Naive thymus-derived CD4-positive, alpha-beta T cell (primary cell): Measurements from ENCODE around the gene SH2D4B. TPM values are rescaled to one million over a fixed set of nuclear protein-coding genes. Genes with fewer than 3 reads are reported as not detected.

Experiments
- ATAC-seq: fragments of 150-1000 bp; cut with Tn5 transposase; 2 replicates; pipeline ENCODE4 v1.10.0; 2021; ENCODE audit warnings: mild to moderate bottlenecking, moderate library complexity
- CTCF ChIA-PET: fragments of 350-600 bp; sonication (Branson Sonifier 250); formaldehyde crosslinking; loops from one replicate; lab custom pipeline; 2021; ENCODE audit warnings: antibody characterized with exemption; lab: Charles Lee
- POLR2A ChIA-PET: fragments of 350-600 bp; sonication (Branson Sonifier 250); formaldehyde crosslinking; loops from one replicate; lab custom pipeline; 2021; ENCODE audit warnings: antibody characterized with exemption, inconsistent platforms; lab: Charles Lee
- DNase-seq, 9 donors: peaks; one replicate each; pipeline versions ENCODE4 v3.0.0 to v3.0.0-alpha.2; 2020 to 2022; ENCODE audit warnings: mixed read lengths in 1 of 9
- H3K27ac ChIP-seq: one replicate; pipeline ENCODE4 v1.7.0; 2013; ENCODE audit warnings: mild to moderate bottlenecking, low read depth, low read length, moderate library complexity
- H3K27me3 ChIP-seq, 2 donors: one replicate each; pipeline ENCODE4 v1.7.0; 2013; ENCODE audit warnings: low read length in 2 of 2, mild to moderate bottlenecking in 2 of 2, moderate library complexity in 2 of 2; ENCODE audit not compliant: control insufficient read depth in 2 of 2, insufficient read depth in 2 of 2
- H3K36me3 ChIP-seq, 3 experiments: 1 replicate in 2 of 3; 2 replicates in 1 of 3; pipeline ENCODE4 v1.7.0; 2013; ENCODE audit warnings: low read length in 3 of 3, mild to moderate bottlenecking in 3 of 3, moderate library complexity in 1 of 3; ENCODE audit not compliant: insufficient read depth in 3 of 3, control insufficient read depth in 2 of 3
- H3K4me1 ChIP-seq, 2 donors: one replicate each; pipeline ENCODE4 v1.7.0; 2013; ENCODE audit warnings: low read length in 2 of 2, mild to moderate bottlenecking in 2 of 2, moderate library complexity in 1 of 2; ENCODE audit not compliant: control insufficient read depth in 2 of 2, insufficient read depth in 2 of 2
- H3K4me3 ChIP-seq: 2 replicates; pipeline ENCODE4 v1.7.0; 2013; ENCODE audit warnings: mild to moderate bottlenecking, low read length
- H3K9me3 ChIP-seq, 3 experiments: 1 replicate in 2 of 3; 2 replicates in 1 of 3; pipeline ENCODE4 v1.7.0; 2013; ENCODE audit warnings: low read length in 3 of 3; ENCODE audit not compliant: control insufficient read depth in 2 of 3
- H3K27ac Mint-ChIP-seq, 9 donors: one replicate each; pipeline ENCODE4 v1.8.0; 2020 to 2022; ENCODE audit warnings: mixed read lengths in 9 of 9, mild to moderate bottlenecking in 8 of 9, moderate library complexity in 5 of 9, inconsistent platforms in 2 of 9
- H3K27me3 Mint-ChIP-seq, 5 donors: one replicate each; pipeline ENCODE4 v1.8.0; 2021 to 2022; ENCODE audit warnings: mixed read lengths in 5 of 5, mild to moderate bottlenecking in 1 of 5
- H3K36me3 Mint-ChIP-seq, 5 donors: one replicate each; pipeline ENCODE4 v1.8.0; 2020 to 2022; ENCODE audit warnings: mixed read lengths in 5 of 5, mild to moderate bottlenecking in 3 of 5, inconsistent platforms in 1 of 5
- H3K4me1 Mint-ChIP-seq, 7 donors: one replicate each; pipeline ENCODE4 v1.8.0; 2020 to 2022; ENCODE audit warnings: mixed read lengths in 7 of 7, mild to moderate bottlenecking in 3 of 7, inconsistent platforms in 1 of 7
- H3K4me3 Mint-ChIP-seq, 10 donors: one replicate each; pipeline ENCODE4 v1.8.0; 2020 to 2022; ENCODE audit warnings: mild to moderate bottlenecking in 10 of 10, mixed read lengths in 10 of 10, moderate library complexity in 6 of 10, inconsistent platforms in 2 of 10
- H3K9me3 Mint-ChIP-seq, 11 donors: one replicate each; pipeline ENCODE4 v1.8.0; 2020 to 2022; ENCODE audit warnings: mixed read lengths in 11 of 11, mild to moderate bottlenecking in 4 of 11, inconsistent platforms in 1 of 11, moderate library complexity in 1 of 11
- intact Hi-C, 2 donors: fragments of 100-400 bp; cut with micrococcal nuclease; formaldehyde crosslinking; loops; one replicate each; pipeline ENCODE4 v1.15.1; 2023
- polyA plus RNA-seq, 2 donors: library from polyadenylated mRNA; unstranded; fragments of 300-500 nt; fragmentation: Illumina TruSeq; gene quantifications; one replicate each; pipeline ENCODE4 v1.2.3, GENCODE V29; 2021
- total RNA-seq, 6 experiments: library from RNA in 5 of 6; stranded (reverse) in 5 of 6; gene quantifications; 1 replicate in 5 of 6; 2 replicates in 1 of 6; pipeline ENCODE4 v1.2.3 and lab custom pipeline; 2021 to 2026

Gene SH2D4B
- total and polyA plus RNA-seq, 7 experiments from 2014 or later: 0.10 to 0.51 (median 0.14) TPM; not detected in 2

GRCh38 chr10:80660266-80660665 lies 122.6 kb downstream of the SH2D4B start:
- H3K36me3 ChIP-seq: no peaks in the 10 kb centered on the region

GRCh38 chr10:80660736-80661135 lies 123.0 kb downstream of the SH2D4B start:
- DNase-seq (no peak), ATAC-seq (peak; percentile 77)
- Mint-ChIP-seq H3K4me3 (no peak overlapping the region), H3K36me3 (no peaks in the 10 kb centered on the region), H3K4me1 (peaks cover 4 to 10% (median 8%) of the 10 kb centered on the region in 7 donors), H3K27me3 (peaks cover 7 to 17% (median 15%) of the 10 kb centered on the region in 5 donors), H3K27ac (no peak overlapping the region), H3K9me3 (peaks cover 0 to 2% (median 0%) of the 10 kb centered on the region in 11 donors)
- POLR2A ChIA-PET: no interaction called here
- H3K4me3 ChIP-seq: no peak overlapping the region
- intact Hi-C loops: loop anchor here in 1 of 2 donors (10.0 kb wide), 1 partner anchor 106 kb away; no protein-coding TSS in a partner anchor
- CTCF ChIA-PET: no interaction called here
- H3K9me3 ChIP-seq: peaks cover 0 to 13% (median 8%) of the 10 kb centered on the region in 3 experiments
- H3K36me3 ChIP-seq: no peaks in the 10 kb centered on the region
- H3K4me1 ChIP-seq: peaks cover 4 to 5% of the 10 kb centered on the region in 2 donors
- no peak overlapping the region for H3K27ac ChIP-seq
- H3K27me3 ChIP-seq: peaks cover 0 to 6% of the 10 kb centered on the region in 2 donors

More at GRCh38 chr10:80660266-80660665, 122.6 kb downstream of the SH2D4B start:
- no peak for DNase-seq
- no peak overlapping the region for H3K4me3 ChIP-seq
- CTCF ChIA-PET: no interaction called here
- no peak overlapping the region for H3K4me3 Mint-ChIP-seq
- H3K36me3 Mint-ChIP-seq: no peaks in the 10 kb centered on the region
- peaks cover 4 to 5% of the 10 kb centered on the region in 2 donors for H3K4me1 ChIP-seq
- peaks cover 0 to 2% (median 0%) of the 10 kb centered on the region in 11 donors for H3K9me3 Mint-ChIP-seq
- H3K9me3 ChIP-seq: peaks cover 0 to 17% (median 11%) of the 10 kb centered on the region in 3 experiments
- ATAC-seq: no peak
- no peak overlapping the region for H3K27ac ChIP-seq
- H3K4me1 Mint-ChIP-seq: peaks cover 4 to 10% (median 8%) of the 10 kb centered on the region in 7 donors
- H3K27ac Mint-ChIP-seq: no peak overlapping the region
- POLR2A ChIA-PET: no interaction called here
- H3K27me3 Mint-ChIP-seq: peaks cover 7 to 17% (median 15%) of the 10 kb centered on the region in 5 donors
- peaks cover 0 to 6% of the 10 kb centered on the region in 2 donors for H3K27me3 ChIP-seq
- intact Hi-C loops: loop anchor here in 1 of 2 donors (10.0 kb wide), 1 partner anchor 105 kb away; no protein-coding TSS in a partner anchor

- ChIA-PET CTCF (interaction anchor here (2.1 kb wide), 1 partner anchor 10 kb away, joined by 8 read pairs; no protein-coding TSS in a partner anchor), POLR2A (no interaction called here)
- Mint-ChIP-seq H3K27ac (no peak overlapping the region), H3K4me1 (peaks cover 4 to 10% (median 8%) of the 10 kb centered on the region in 7 donors), H3K4me3 (no peak overlapping the region), H3K27me3 (peaks cover 7 to 18% (median 16%) of the 10 kb centered on the region in 5 donors), H3K36me3 (no peaks in the 10 kb centered on the region), H3K9me3 (peaks cover 0 to 2% (median 0%) of the 10 kb centered on the region in 11 donors)
- Histone ChIP-seq H3K4me3 (no peak overlapping the region), H3K36me3 (no peaks in the 10 kb centered on the region), H3K9me3 (peaks cover 0 to 5% (median 0%) of the 10 kb centered on the region in 3 experiments), H3K27ac (no peak overlapping the region), H3K27me3 (peaks cover 0 to 6% of the 10 kb centered on the region in 2 donors), H3K4me1 (peaks cover 4 to 5% of the 10 kb centered on the region in 2 donors)
- intact Hi-C loops: loop anchor here in 1 of 2 donors (10.0 kb wide), 1 partner anchor 107 kb away; no protein-coding TSS in a partner anchor
- DNase-seq: no peak
- no peak for ATAC-seq
Measured at GRCh38 chr10:80661526-80661925, 123.8 kb downstream of the SH2D4B start.

GRCh38 chr10:80662429-80663261 lies 124.9 kb downstream of the SH2D4B start:
- Mint-ChIP-seq H3K27me3 (peaks cover 7 to 22% (median 16%) of the 10 kb centered on the region in 5 donors), H3K9me3 (peaks cover 0 to 2% (median 0%) of the 10 kb centered on the region in 11 donors), H3K27ac (peak overlapping the region in 1 of 9 donors; percentile 7), H3K4me3 (peak overlapping the region in 9 of 10 donors; percentile 26 to 76 (median 60)), H3K4me1 (peaks cover 4 to 10% (median 8%) of the 10 kb centered on the region in 7 donors), H3K36me3 (no peaks in the 10 kb centered on the region)
- no peaks in the 10 kb centered on the region for H3K9me3 ChIP-seq
- peaks cover 4 to 5% of the 10 kb centered on the region in 2 donors for H3K4me1 ChIP-seq
- ATAC-seq: peak; percentile 70
- no peak overlapping the region for H3K27ac ChIP-seq
- DNase-seq: peak; percentile 30 to 73 (median 58)
- POLR2A ChIA-PET: interaction anchor here (0.7 to 1.3 kb wide), 2 partner anchors 23 to 218 kb away, joined by 3 read pairs; no protein-coding TSS in a partner anchor
- CTCF ChIA-PET: interaction anchor here (0.7 to 2.1 kb wide), 8 partner anchors 9 to 1839 kb away, joined by 3 to 9 read pairs (median 4); no protein-coding TSS in a partner anchor
- intact Hi-C loops: loop anchor here (1.0 to 10.0 kb wide), 5 partner anchors 108 to 1176 kb away; no protein-coding TSS in a partner anchor
- H3K4me3 ChIP-seq: no peak overlapping the region
- peaks cover 0 to 6% of the 10 kb centered on the region in 2 donors for H3K27me3 ChIP-seq
- H3K36me3 ChIP-seq: no peaks in the 10 kb centered on the region

GRCh38 chr10:80664071-80664680 lies 126.5 kb downstream of the SH2D4B start:
- intact Hi-C loops: loop anchor here in 1 of 2 donors (10.0 kb wide), 1 partner anchor 109 kb away; no protein-coding TSS in a partner anchor
- no peaks in the 10 kb centered on the region for H3K9me3 ChIP-seq
- POLR2A ChIA-PET: no interaction called here
- Mint-ChIP-seq H3K27me3 (peaks cover 7 to 22% (median 16%) of the 10 kb centered on the region in 5 donors), H3K27ac (no peak overlapping the region), H3K4me3 (no peak overlapping the region), H3K36me3 (no peaks in the 10 kb centered on the region), H3K4me1 (peaks cover 4 to 10% (median 8%) of the 10 kb centered on the region in 7 donors), H3K9me3 (peaks cover 0 to 2% (median 0%) of the 10 kb centered on the region in 11 donors)
- no peak overlapping the region for H3K27ac ChIP-seq
- H3K4me1 ChIP-seq: peaks cover 4 to 5% of the 10 kb centered on the region in 2 donors
- no peak overlapping the region for H3K4me3 ChIP-seq
- H3K36me3 ChIP-seq: no peaks in the 10 kb centered on the region
- ATAC-seq (peak; percentile 62), DNase-seq (peak in 7 of 9 donors; percentile 6 to 54 (median 11))
- H3K27me3 ChIP-seq: peaks cover 0 to 6% of the 10 kb centered on the region in 2 donors
- CTCF ChIA-PET: interaction anchor here (0.7 kb wide), 2 partner anchors 67 to 354 kb away, joined by 3 to 5 read pairs; no protein-coding TSS in a partner anchor

GRCh38 chr10:80669485-80669884 lies 131.8 kb downstream of the SH2D4B start:
- H3K4me3 ChIP-seq: no peak overlapping the region

More at GRCh38 chr10:80669485-80669884, 131.8 kb downstream of the SH2D4B start:
- no peaks in the 10 kb centered on the region for H3K36me3 ChIP-seq
- no peak for DNase-seq
- H3K27ac Mint-ChIP-seq: no peak overlapping the region
- ChIA-PET POLR2A (no interaction called here), CTCF (no interaction called here)
- H3K27me3 Mint-ChIP-seq: peaks cover 0 to 14% (median 0%) of the 10 kb centered on the region in 5 donors
- H3K27ac ChIP-seq: no peak overlapping the region
- H3K9me3 ChIP-seq: no peaks in the 10 kb centered on the region
- H3K9me3 Mint-ChIP-seq: peaks cover 0 to 2% (median 0%) of the 10 kb centered on the region in 11 donors
- H3K27me3 ChIP-seq: no peaks in the 10 kb centered on the region
- no peaks in the 10 kb centered on the region for H3K4me1 ChIP-seq
- ATAC-seq: no peak
- intact Hi-C loops: loop anchor here in 1 of 2 donors (10.0 kb wide), 1 partner anchor 115 kb away; no protein-coding TSS in a partner anchor
- no peaks in the 10 kb centered on the region for H3K36me3 Mint-ChIP-seq
- H3K4me1 Mint-ChIP-seq: peaks cover 0 to 2% (median 0%) of the 10 kb centered on the region in 7 donors
- no peak overlapping the region for H3K4me3 Mint-ChIP-seq
